Measurements from ENCODE around the gene PTPN6.

Gene PTPN6

GRCh38 chr12:6981152-6982052 lies 30.2 kb downstream of the PTPN6 start:
- no peak overlapping the region for H3K4me3 ChIP-seq (ENCODE audit: low read depth, low read length)
- TF ChIP-seq CTCF (IDR thresholded peaks at IDR 0.05; ENCODE audit: low read depth, low read length, missing control alignments), result no peak
- no peak for DNase-seq (ENCODE audit: low read depth)
- in situ Hi-C loops (cut with HindIII; ENCODE audit: low sequenced_read_pairs), result no loop called here

- in situ Hi-C loops (cut with HindIII; ENCODE audit: low sequenced_read_pairs), result no loop called here
- no peak for DNase-seq (ENCODE audit: low read depth)
- TF ChIP-seq CTCF (IDR thresholded peaks at IDR 0.05; ENCODE audit: low read depth, low read length, missing control alignments), result no peak
- no peak overlapping the region for H3K4me3 ChIP-seq (ENCODE audit: low read depth, low read length)
Observed at GRCh38 chr12:6982532-6982931, 31.4 kb downstream of the PTPN6 start.

- no peak overlapping the region for H3K4me3 ChIP-seq (ENCODE audit: low read depth, low read length)
- no peak for DNase-seq (ENCODE audit: low read depth)
- in situ Hi-C loops (cut with HindIII; ENCODE audit: low sequenced_read_pairs), result no loop called here
- TF ChIP-seq CTCF (IDR thresholded peaks at IDR 0.05; ENCODE audit: low read depth, low read length, missing control alignments), result no peak
Observed at GRCh38 chr12:6987956-6988553, 36.9 kb downstream of the PTPN6 start.

GRCh38 chr12:6996040-6996441 lies 44.9 kb downstream of the PTPN6 start:
- in situ Hi-C loops (cut with HindIII; ENCODE audit: low sequenced_read_pairs), result no loop called here
- no peak for TF ChIP-seq CTCF (IDR thresholded peaks at IDR 0.05; ENCODE audit: low read depth, low read length, missing control alignments)
- no peak overlapping the region for H3K4me3 ChIP-seq (ENCODE audit: low read depth, low read length)
- DNase-seq (ENCODE audit: low read depth), result peak; percentile 24

GRCh38 chr12:6998715-6999451 lies 47.7 kb downstream of the PTPN6 start:
- TF ChIP-seq CTCF (IDR thresholded peaks at IDR 0.05; ENCODE audit: low read depth, low read length, missing control alignments), result no peak
- H3K4me3 ChIP-seq (ENCODE audit: low read depth, low read length), result no peak overlapping the region
- in situ Hi-C loops (cut with HindIII; ENCODE audit: low sequenced_read_pairs), result no loop called here

GRCh38 chr12:7001921-7002591 lies 50.9 kb downstream of the PTPN6 start:
- in situ Hi-C loops (cut with HindIII; ENCODE audit: low sequenced_read_pairs), result no loop called here
- no peak for DNase-seq (ENCODE audit: low read depth)
- TF ChIP-seq CTCF (IDR thresholded peaks at IDR 0.05; ENCODE audit: low read depth, low read length, missing control alignments), result no peak
- H3K4me3 ChIP-seq (ENCODE audit: low read depth, low read length), result no peak overlapping the region

More at GRCh38 chr12:6998715-6999451, 47.7 kb downstream of the PTPN6 start:
- no peak for DNase-seq (ENCODE audit: low read depth)

All from astrocyte of the cerebellum (primary cell).